SK-N-SH (cell line): ENCODE measurements around the gene PITHD1. TPM values are rescaled to one million over a fixed set of nuclear protein-coding genes. Genes with fewer than 3 reads are reported as not detected.

ENCODE experiments used
- CTCF ChIA-PET: fragments of 300-600, 350-600 bp; formaldehyde crosslinking; extraction: SDS; loops from one replicate; lab custom pipeline; 2021; lab: Yijun Ruan, JAX
- POLR2A ChIA-PET: fragments of 350-600 bp; sonication (Branson Sonifier 250); formaldehyde crosslinking; extraction: SDS; loops from one replicate; lab custom pipeline; 2020; ENCODE audit warnings: antibody characterized with exemption, inconsistent platforms; lab: Yijun Ruan, JAX
- DNase-seq: peaks from one replicate; pipeline ENCODE4 v3.0.0; 2012
- H2AFZ ChIP-seq: fragments of 200-600 bp; sonication (generic); 2 replicates; pipeline ENCODE4 v1.8.1; 2016; ENCODE audit warnings: antibody characterized with exemption, mild to moderate bottlenecking, low read depth
- H3F3A ChIP-seq: fragments of 200-600 bp; sonication (generic); replicated peaks from 2 replicates; pipeline ENCODE3; 2016; ENCODE audit warnings: antibody characterized with exemption, mild to moderate bottlenecking; ENCODE audit not compliant: insufficient read depth
- H3K27ac ChIP-seq, 2 experiments: fragments of 200-500 bp in 1 of 2; fragments of 200-600 bp in 1 of 2; sonication (Bioruptor generic) in 1 of 2; sonication (generic), shearing (Covaris generic) in 1 of 2; 2 replicates each; pipeline versions ENCODE4 v1.5.1 to v1.6.1; 2014 to 2016; ENCODE audit warnings: low read depth in 2 of 2, inconsistent platforms in 1 of 2, low read length in 1 of 2, mild to moderate bottlenecking in 1 of 2, mixed read lengths in 1 of 2
- H3K27me3 ChIP-seq: fragments of 200-600 bp; sonication (generic), shearing (Covaris generic); 2 replicates; pipeline ENCODE4 v1.6.1; 2016; ENCODE audit warnings: mixed run types; ENCODE audit not compliant: insufficient read depth
- H3K36me3 ChIP-seq, 2 experiments: fragments of 200-500 bp in 1 of 2; fragments of 200-600 bp in 1 of 2; sonication (Bioruptor generic) in 1 of 2; sonication (generic) in 1 of 2; replicated peaks in 1 of 2; 2 replicates each; pipeline versions ENCODE3 to v1.5.1; 2014 to 2016; ENCODE audit warnings: low read length in 1 of 2, mild to moderate bottlenecking in 1 of 2; ENCODE audit not compliant: insufficient read depth in 2 of 2, control insufficient read depth in 1 of 2
- H3K4me1 ChIP-seq, 2 experiments: fragments of 200-500 bp in 1 of 2; fragments of 200-600 bp in 1 of 2; sonication (Bioruptor generic) in 1 of 2; sonication (generic), shearing (Covaris generic) in 1 of 2; 2 replicates each; pipeline versions ENCODE4 v1.5.1 to v1.6.1; 2014 to 2016; ENCODE audit warnings: low read depth in 1 of 2, low read length in 1 of 2, mixed run types in 1 of 2; ENCODE audit not compliant: insufficient read depth in 2 of 2, control insufficient read depth in 1 of 2
- H3K4me2 ChIP-seq: fragments of 200-600 bp; sonication (generic), shearing (Covaris generic); 2 replicates; pipeline ENCODE4 v1.6.1; 2017; ENCODE audit warnings: mixed run types
- H3K4me3 ChIP-seq, 2 experiments: fragments of 200-500 bp in 1 of 2; fragments of 200-600 bp in 1 of 2; sonication (Bioruptor generic) in 1 of 2; sonication (generic), shearing (Covaris generic) in 1 of 2; 2 replicates each; pipeline versions ENCODE4 v1.5.1 to v1.8.1; 2014 to 2016; ENCODE audit warnings: low read depth in 2 of 2, inconsistent platforms in 1 of 2, low read length in 1 of 2, mild to moderate bottlenecking in 1 of 2, mixed read lengths in 1 of 2, moderate library complexity in 1 of 2
- H3K79me2 ChIP-seq: fragments of 200-600 bp; sonication (generic); 2 replicates; pipeline ENCODE4 v1.8.1; 2017; ENCODE audit warnings: mild to moderate bottlenecking; ENCODE audit not compliant: insufficient read depth
- H3K9ac ChIP-seq: fragments of 200-600 bp; sonication (generic); 2 replicates; pipeline ENCODE4 v1.6.1; 2017; ENCODE audit warnings: mixed run types
- H3K9me2 ChIP-seq: fragments of 200-600 bp; sonication (generic); 2 replicates; pipeline ENCODE4 v1.6.1; 2017; ENCODE audit warnings: mixed run types
- H3K9me3 ChIP-seq: fragments of 200-600 bp; sonication (generic); 2 replicates; pipeline ENCODE4 v1.6.1; 2017; ENCODE audit warnings: mixed run types, mild to moderate bottlenecking, moderate library complexity
- H4K20me1 ChIP-seq: fragments of 200-600 bp; sonication (generic); 2 replicates; pipeline ENCODE4 v1.6.1; 2017; ENCODE audit warnings: mild to moderate bottlenecking, mixed run types; ENCODE audit not compliant: insufficient read depth
- CTCF ChIP-seq: fragments of 200-600 bp; sonication (generic); IDR thresholded peaks from 2 replicates; pipeline ENCODE4 v1.6.1; 2017; ENCODE audit warnings: antibody characterized with exemption, mild to moderate bottlenecking, moderate library complexity
- RAD21 ChIP-seq: IDR thresholded peaks from 2 replicates; pipeline ENCODE4 v1.6.1; 2012; ENCODE audit warnings: mild to moderate bottlenecking, low read length
- SMC3 ChIP-seq: IDR thresholded peaks from 2 replicates; pipeline ENCODE4 v1.6.1; 2012; ENCODE audit warnings: low read depth, low read length, improper control_type of control experiment
- TAF1 ChIP-seq: IDR thresholded peaks from 2 replicates; pipeline ENCODE4 v1.6.1; 2012; ENCODE audit warnings: low read depth, mild to moderate bottlenecking, low read length, moderate library complexity, borderline replicate concordance
- USF2 ChIP-seq: fragments of 150-350 bp; IDR thresholded peaks from 2 replicates; pipeline ENCODE4 v1.6.1; 2017; ENCODE audit warnings: antibody characterized with exemption, low read length, low read depth, borderline replicate concordance
- WGBS: methylation state at CpG from one replicate; pipeline ENCODE4 v1.1.6; 2017; ENCODE audit warnings: low lambda C conversion rate; 5-methylcytosine and 5-hydroxymethylcytosine counted together
- polyA plus RNA-seq, 3 experiments: library from polyadenylated mRNA; depleted of rRNA; stranded (reverse); fragments of >200 nt; gene quantifications; 2 replicates each; pipeline ENCODE4 v1.2.3, GENCODE V29; 2012
- TF ChIP-seq, protein P1 (sequence below): IDR thresholded peaks from 2 replicates; pipeline ENCODE4 v1.4.0; 2012; ENCODE audit warnings: low read depth

Gene PITHD1
- polyA plus RNA-seq, 1 of the 3 experiments (the other 2 are of a cell fraction): 36.3 TPM

- DNase-seq: peak; percentile 74
- ChIA-PET CTCF (interaction anchor here (0.6 to 5.0 kb wide), 25 partner anchors 8 to 218 kb away, joined by 3 to 47 read pairs (median 5); partner anchors contain the start of genes FUCA1, GALE, HMGCL and LYPLA2), POLR2A (no interaction called here)
- H3K4me1 ChIP-seq: no peaks in the 10 kb centered on the region
- no peaks in the 10 kb centered on the region for H3K79me2 ChIP-seq
- no peaks in the 10 kb centered on the region for H3K9me3 ChIP-seq
- no peaks in the 10 kb centered on the region for H3K9me2 ChIP-seq
- H3F3A ChIP-seq: no peaks in the 10 kb centered on the region
- H4K20me1 ChIP-seq: no peaks in the 10 kb centered on the region
- H3K4me3 ChIP-seq: peak overlapping the region in 1 of 2 experiments; percentile 26; a peak in 1 of 4 replicates
- peaks cover 0 to 3% of the 10 kb centered on the region in 2 experiments for H3K36me3 ChIP-seq
- H2AFZ ChIP-seq: no peak overlapping the region
- no peaks in the 10 kb centered on the region for H3K27me3 ChIP-seq
- TF ChIP-seq CTCF (peak; percentile 66), SMC3 (peak; percentile 52; the same call in 1 of the 2 replicates), RAD21 (peak; percentile 73)
- TF ChIP-seq, protein P1, sequence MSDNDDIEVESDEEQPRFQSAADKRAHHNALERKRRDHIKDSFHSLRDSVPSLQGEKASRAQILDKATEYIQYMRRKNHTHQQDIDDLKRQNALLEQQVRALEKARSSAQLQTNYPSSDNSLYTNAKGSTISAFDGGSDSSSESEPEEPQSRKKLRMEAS: no peak
- no peak overlapping the region for H3K9ac ChIP-seq
- no peak overlapping the region for H3K27ac ChIP-seq
- no peak overlapping the region for H3K4me2 ChIP-seq
- WGBS: 71% methylated on average over 6 of the region's 6 CpGs
These were observed 31.5 kb downstream of the PITHD1 start for GRCh38 chr1:23809751-23810171.

DNA sequence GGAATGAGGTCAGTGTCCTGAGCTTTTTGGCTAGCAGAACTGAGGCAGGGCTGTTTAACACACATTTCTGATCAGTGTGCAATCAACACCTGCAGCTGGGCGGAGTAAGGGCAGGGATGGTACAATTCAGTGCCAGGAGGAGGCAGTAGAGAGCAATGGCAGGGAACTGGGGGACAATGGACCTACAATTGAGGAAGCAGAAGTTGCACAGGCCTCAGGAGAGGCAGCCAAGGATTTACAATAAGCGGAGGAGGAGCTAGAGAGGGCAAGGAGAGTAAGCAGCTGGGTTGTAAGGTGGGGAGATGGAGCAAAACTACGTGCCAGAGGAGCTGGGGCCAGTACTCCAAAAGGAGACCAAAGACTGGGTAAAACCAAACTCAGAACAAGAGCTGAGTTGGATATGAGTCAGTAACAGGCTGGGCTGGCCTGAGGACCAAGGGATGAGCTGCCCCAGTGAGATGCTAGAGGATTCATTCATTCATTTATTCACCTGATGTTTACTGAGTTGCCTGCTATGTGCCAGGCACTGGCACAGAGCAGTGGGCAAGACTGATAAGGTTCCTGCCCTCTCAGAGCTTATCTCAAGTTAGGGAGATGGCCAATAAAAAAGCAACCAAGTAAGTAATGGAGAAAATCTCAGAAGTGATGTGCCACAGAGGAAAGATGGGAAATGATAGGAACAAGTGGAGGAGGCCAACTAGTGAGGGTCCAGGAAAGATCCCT is 32.8 kb downstream of the PITHD1 start:
- no peak overlapping the region for H3K9ac ChIP-seq
- no peaks in the 10 kb centered on the region for H3K27me3 ChIP-seq
- H3K36me3 ChIP-seq: peaks cover 0 to 3% of the 10 kb centered on the region in 2 experiments
- H3K4me1 ChIP-seq: no peaks in the 10 kb centered on the region
- no peaks in the 10 kb centered on the region for H3K9me2 ChIP-seq
- TF ChIP-seq CTCF (peak; percentile 67), SMC3 (peak; percentile 38), USF2 (no peak), TAF1 (no peak), RAD21 (peak; percentile 56)
- H3K4me2 ChIP-seq: no peak overlapping the region
- H4K20me1 ChIP-seq: no peaks in the 10 kb centered on the region
- H3K27ac ChIP-seq: no peak overlapping the region
- H3K79me2 ChIP-seq: no peaks in the 10 kb centered on the region
- H3K4me3 ChIP-seq: no peak overlapping the region
- H2AFZ ChIP-seq: no peak overlapping the region
- ChIA-PET CTCF (interaction anchor here (0.6 to 5.0 kb wide), 29 partner anchors 8 to 479 kb away, joined by 3 to 47 read pairs (median 4); partner anchors contain the start of genes FUCA1, GALE, HMGCL and LYPLA2), POLR2A (interaction anchor here (1.0 kb wide), 1 partner anchor 15 kb away, joined by 3 read pairs; the partner anchor contains the start of gene HMGCL)
- H3K9me3 ChIP-seq: no peaks in the 10 kb centered on the region
- peak; percentile 63 for DNase-seq
- 79% methylated on average over 3 of the region's 3 CpGs for WGBS
- H3F3A ChIP-seq: no peaks in the 10 kb centered on the region
